Measurements from ENCODE around the gene CPED1. TPM values are rescaled to one million over a fixed set of nuclear protein-coding genes. Genes with fewer than 3 reads are reported as not detected.
"Not testable (repeated sequence)": the region's sequence is repeated elsewhere in the genome, so short reads cannot be mapped to it uniquely, and the experiment has no call there.

CPED1 gene
- total RNA-seq, 1 experiment from 2014 or later = 0.13 TPM

DNA sequence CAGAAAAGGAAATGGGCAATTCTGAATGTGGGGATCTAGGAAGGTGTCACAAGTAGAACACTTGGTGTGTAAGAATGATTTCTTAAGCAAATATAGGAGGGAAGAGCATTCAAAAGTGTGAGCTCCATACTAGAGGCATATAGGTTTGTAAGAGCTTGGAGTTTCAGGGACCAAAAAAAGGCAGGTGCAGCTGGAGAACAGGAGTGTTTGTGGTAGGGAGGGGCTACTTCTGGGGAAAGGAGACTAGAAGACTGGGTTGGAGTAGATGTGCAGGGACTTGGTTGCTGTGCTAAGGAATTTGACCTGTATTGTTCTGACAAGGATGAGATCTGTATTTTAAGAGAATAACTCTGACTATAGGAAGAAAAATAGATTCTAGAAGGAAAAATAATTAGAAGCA is 46.4 kb downstream of the CPED1 start:
- no peaks in the 10 kb centered on the region for H3K36me3 Mint-ChIP-seq (ENCODE audit: insufficient read depth in 1 of 3, low read depth in 3 of 3)
- peak overlapping the region in 1 of 3 experiments; percentile 25; a peak in 1 of 7 replicates for H3K27ac Mint-ChIP-seq
- Histone ChIP-seq H2BK12ac (ENCODE audit: insufficient read length, low read depth, low read length) (no peak overlapping the region), H2AFZ (ENCODE audit: low read length) (no peak overlapping the region), H3K23ac (ENCODE audit: insufficient read length, low read depth, low read length) (no peak overlapping the region), H3K23me2 (ENCODE audit: insufficient read length, low read depth, low read length, poor library complexity, severe bottlenecking) (no peaks in the 10 kb centered on the region), H3K56ac (ENCODE audit: insufficient read length, low read depth, low read length) (no peak overlapping the region), H3K9me3 (ENCODE audit: control insufficient read depth, low read depth, low read length) (no peaks in the 10 kb centered on the region), H3K27me3 (ENCODE audit: insufficient read depth, low read length) (no peaks in the 10 kb centered on the region), H2BK5ac (ENCODE audit: insufficient read length, low read length) (no peak overlapping the region), H4K91ac (ENCODE audit: insufficient read length, low read depth, low read length) (no peak overlapping the region), H2BK120ac (ENCODE audit: low read depth, low read length, poor library complexity, severe bottlenecking) (no peak overlapping the region), H3T11ph (ENCODE audit: low read length) (no peak overlapping the region), H2BK15ac (ENCODE audit: low read depth, low read length) (no peak overlapping the region), H3K79me1 (ENCODE audit: insufficient read depth, low read depth, low read length, poor library complexity, severe bottlenecking) (no peaks in the 10 kb centered on the region), H2AK5ac (ENCODE audit: insufficient read length, low read length) (no peak overlapping the region), H4K5ac (ENCODE audit: insufficient read length, low read depth, low read length) (no peak overlapping the region), H3K4me2 (ENCODE audit: insufficient read depth, insufficient read length, low read length) (no peak overlapping the region), H2BK20ac (ENCODE audit: low read depth, low read length, poor library complexity, severe bottlenecking) (no peak overlapping the region), H3K27ac (ENCODE audit: insufficient read length, low read depth, low read length) (no peak overlapping the region), H3K4ac (ENCODE audit: low read depth, low read length) (no peak overlapping the region), H3K79me2 (ENCODE audit: insufficient read depth, low read length) (no peaks in the 10 kb centered on the region), H4K8ac (replicated peaks; ENCODE audit: insufficient read length, low read depth, low read length) (no peak overlapping the region), H3K14ac (ENCODE audit: insufficient read depth, low read length) (no peak overlapping the region), H3K4me1 (ENCODE audit: insufficient read depth, low read length) (no peaks in the 10 kb centered on the region), H3K18ac (ENCODE audit: insufficient read length, low read depth, low read length) (no peak overlapping the region), H3K9ac (ENCODE audit: extremely low read depth, insufficient read length, low read length) (no peak overlapping the region), H4K20me1 (ENCODE audit: control insufficient read depth, insufficient read depth, insufficient read length) (no peaks in the 10 kb centered on the region)
- no peak overlapping the region for H3K4me3 Mint-ChIP-seq
- H3K9me3 Mint-ChIP-seq = no peaks in the 10 kb centered on the region
- no peak for DNase-seq
- no peaks in the 10 kb centered on the region for H3K27me3 Mint-ChIP-seq (ENCODE audit: low read depth)
- TF ChIP-seq, protein P1, sequence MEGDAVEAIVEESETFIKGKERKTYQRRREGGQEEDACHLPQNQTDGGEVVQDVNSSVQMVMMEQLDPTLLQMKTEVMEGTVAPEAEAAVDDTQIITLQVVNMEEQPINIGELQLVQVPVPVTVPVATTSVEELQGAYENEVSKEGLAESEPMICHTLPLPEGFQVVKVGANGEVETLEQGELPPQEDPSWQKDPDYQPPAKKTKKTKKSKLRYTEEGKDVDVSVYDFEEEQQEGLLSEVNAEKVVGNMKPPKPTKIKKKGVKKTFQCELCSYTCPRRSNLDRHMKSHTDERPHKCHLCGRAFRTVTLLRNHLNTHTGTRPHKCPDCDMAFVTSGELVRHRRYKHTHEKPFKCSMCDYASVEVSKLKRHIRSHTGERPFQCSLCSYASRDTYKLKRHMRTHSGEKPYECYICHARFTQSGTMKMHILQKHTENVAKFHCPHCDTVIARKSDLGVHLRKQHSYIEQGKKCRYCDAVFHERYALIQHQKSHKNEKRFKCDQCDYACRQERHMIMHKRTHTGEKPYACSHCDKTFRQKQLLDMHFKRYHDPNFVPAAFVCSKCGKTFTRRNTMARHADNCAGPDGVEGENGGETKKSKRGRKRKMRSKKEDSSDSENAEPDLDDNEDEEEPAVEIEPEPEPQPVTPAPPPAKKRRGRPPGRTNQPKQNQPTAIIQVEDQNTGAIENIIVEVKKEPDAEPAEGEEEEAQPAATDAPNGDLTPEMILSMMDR (conservative IDR thresholded peaks at IDR 0.05) = no peak
- no peaks in the 10 kb centered on the region for H3K4me1 Mint-ChIP-seq

DNA sequence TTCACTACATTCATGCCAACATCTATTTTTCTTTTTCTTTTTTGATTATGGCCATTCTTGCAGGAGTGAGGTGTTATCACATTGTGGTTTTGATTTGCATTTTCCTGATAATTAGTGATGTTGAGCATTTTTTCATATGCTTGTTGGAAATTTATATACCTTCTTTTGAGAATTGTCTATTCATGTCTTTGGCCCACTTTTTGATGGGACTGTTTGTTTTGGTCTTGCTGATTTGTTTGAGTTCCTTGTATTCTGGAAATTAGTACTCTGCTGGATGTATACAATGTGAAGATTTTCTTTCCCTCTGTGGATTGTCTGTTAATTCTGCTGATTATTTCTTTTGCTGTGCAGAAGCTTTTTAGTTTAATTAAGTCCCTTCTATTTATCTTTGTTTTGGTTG is 48.3 kb downstream of the CPED1 start:
- not testable (repeated sequence) for H2AK5ac ChIP-seq (ENCODE audit: insufficient read length, low read length); H3K36me3 Mint-ChIP-seq (ENCODE audit: insufficient read depth in 1 of 3, low read depth in 3 of 3); H3K79me2 ChIP-seq (ENCODE audit: insufficient read depth, low read length); H3K14ac ChIP-seq (ENCODE audit: insufficient read depth, low read length); H3K9me3 Mint-ChIP-seq; H3K27ac Mint-ChIP-seq; H3K9ac ChIP-seq (ENCODE audit: extremely low read depth, insufficient read length, low read length); H3K4ac ChIP-seq (ENCODE audit: low read depth, low read length); H4K5ac ChIP-seq (ENCODE audit: insufficient read length, low read depth, low read length); H4K8ac ChIP-seq (replicated peaks; ENCODE audit: insufficient read length, low read depth, low read length); H2BK12ac ChIP-seq (ENCODE audit: insufficient read length, low read depth, low read length); H2BK5ac ChIP-seq (ENCODE audit: insufficient read length, low read length); H3K4me1 Mint-ChIP-seq; H3T11ph ChIP-seq (ENCODE audit: low read length); H2AFZ ChIP-seq (ENCODE audit: low read length); H3K27me3 Mint-ChIP-seq (ENCODE audit: low read depth); H2BK20ac ChIP-seq (ENCODE audit: low read depth, low read length, poor library complexity, severe bottlenecking); H4K20me1 ChIP-seq (ENCODE audit: control insufficient read depth, insufficient read depth, insufficient read length); H3K23ac ChIP-seq (ENCODE audit: insufficient read length, low read depth, low read length); H3K18ac ChIP-seq (ENCODE audit: insufficient read length, low read depth, low read length); H3K4me2 ChIP-seq (ENCODE audit: insufficient read depth, insufficient read length, low read length); H3K79me1 ChIP-seq (ENCODE audit: insufficient read depth, low read depth, low read length, poor library complexity, severe bottlenecking); H3K23me2 ChIP-seq (ENCODE audit: insufficient read length, low read depth, low read length, poor library complexity, severe bottlenecking); H3K27ac ChIP-seq (ENCODE audit: insufficient read length, low read depth, low read length); H2BK15ac ChIP-seq (ENCODE audit: low read depth, low read length); H3K27me3 ChIP-seq (ENCODE audit: insufficient read depth, low read length); H3K4me1 ChIP-seq (ENCODE audit: insufficient read depth, low read length); H4K91ac ChIP-seq (ENCODE audit: insufficient read length, low read depth, low read length); H3K56ac ChIP-seq (ENCODE audit: insufficient read length, low read depth, low read length); DNase-seq; H3K9me3 ChIP-seq (ENCODE audit: control insufficient read depth, low read depth, low read length); H3K4me3 Mint-ChIP-seq; H2BK120ac ChIP-seq (ENCODE audit: low read depth, low read length, poor library complexity, severe bottlenecking)

Data from H9 (cell line).